ENCODE measurements around the gene SPHK1.
"Not testable (repeated sequence)": the region's sequence is repeated elsewhere in the genome, so short reads cannot be mapped to it uniquely, and the experiment has no call there.

Gene SPHK1

GRCh38 chr17:76384222-76384986 is at the start of gene SPHK1:
Gene SPHK1 (plus strand): TSS chr17:76384609. CDS start chr17:76385645, 1,036 bp downstream.
- peak; percentile 84 for DNase-seq

- DNase-seq = no peak
Measured at GRCh38 chr17:76335716-76336381, 48.6 kb upstream of the SPHK1 start.

GRCh38 chr17:76336756-76337412 is 47.5 kb upstream of the SPHK1 start:
- DNase-seq = no peak

GRCh38 chr17:76337413-76337777 is 47.0 kb upstream of the SPHK1 start:
- DNase-seq = no peak

- no peak for DNase-seq
Measured at GRCh38 chr17:76341301-76341700, 43.1 kb upstream of the SPHK1 start.

GRCh38 chr17:76343106-76343505 is 41.3 kb upstream of the SPHK1 start:
- DNase-seq = no peak

GRCh38 chr17:76345377-76345974 is 38.9 kb upstream of the SPHK1 start:
- DNase-seq = no peak

GRCh38 chr17:76346936-76347335 is 37.5 kb upstream of the SPHK1 start:
- not testable (repeated sequence) for DNase-seq

- DNase-seq = no peak
Measured at GRCh38 chr17:76350463-76350862, 33.9 kb upstream of the SPHK1 start.

- no peak for DNase-seq
Measured at GRCh38 chr17:76351526-76352071, 32.8 kb upstream of the SPHK1 start.

- no peak for DNase-seq
Measured at GRCh38 chr17:76353004-76353598, 31.3 kb upstream of the SPHK1 start.

GRCh38 chr17:76353599-76354316 is 30.7 kb upstream of the SPHK1 start, which contains the start of gene PRPSAP1:
Gene PRPSAP1 (minus strand): TSS chr17:76353916. CDS start chr17:76353703, 213 bp downstream.
- peak; percentile 91 for DNase-seq

- DNase-seq = no peak
Measured at GRCh38 chr17:76354317-76354729, 30.1 kb upstream of the SPHK1 start.

- peak; percentile 39 for DNase-seq
Measured at GRCh38 chr17:76354747-76355310, 29.6 kb upstream of the SPHK1 start.

GRCh38 chr17:76356803-76357456 is 27.5 kb upstream of the SPHK1 start:
- no peak for DNase-seq

GRCh38 chr17:76357597-76358158 is 26.7 kb upstream of the SPHK1 start:
- no peak for DNase-seq

- no peak for DNase-seq
Measured at GRCh38 chr17:76359375-76359774, 25.0 kb upstream of the SPHK1 start.

- DNase-seq = not testable (repeated sequence)
Measured at GRCh38 chr17:76359776-76360175, 24.6 kb upstream of the SPHK1 start.

GRCh38 chr17:76360461-76360860 is 23.9 kb upstream of the SPHK1 start:
- no peak for DNase-seq

- DNase-seq = no peak
Measured at GRCh38 chr17:76363107-76363842, 21.1 kb upstream of the SPHK1 start.

Data from activated CD4-positive, alpha-beta T cell treated with anti-CD3 and anti-CD28 coated beads, Interleukin-2, Interleukin-6, amounts not matched to agents 100 ng/mL and 50 ng/mL, durations not matched to agents 16 hours and 8 hours (primary cell).